Stimulated activated CD4-positive, alpha-beta T cell treated with anti-CD3 and anti-CD28 coated beads, TNF-alpha, amount 100 ng/mL, for 48 hours (primary cell): Measurements from ENCODE around the gene ACTN4.

ENCODE experiments used
- DNase-seq, 3 donors: peaks; one replicate each; pipeline ENCODE4 v3.0.0-alpha.2; 2020; ENCODE audit warnings: low read depth in 3 of 3

The ACTN4 gene

GRCh38 chr19:38661136-38661535 is 13.7 kb downstream of the ACTN4 start:
- DNase-seq = no peak

- no peak for DNase-seq
Measured at GRCh38 chr19:38661996-38662395, 14.5 kb downstream of the ACTN4 start.

DNA sequence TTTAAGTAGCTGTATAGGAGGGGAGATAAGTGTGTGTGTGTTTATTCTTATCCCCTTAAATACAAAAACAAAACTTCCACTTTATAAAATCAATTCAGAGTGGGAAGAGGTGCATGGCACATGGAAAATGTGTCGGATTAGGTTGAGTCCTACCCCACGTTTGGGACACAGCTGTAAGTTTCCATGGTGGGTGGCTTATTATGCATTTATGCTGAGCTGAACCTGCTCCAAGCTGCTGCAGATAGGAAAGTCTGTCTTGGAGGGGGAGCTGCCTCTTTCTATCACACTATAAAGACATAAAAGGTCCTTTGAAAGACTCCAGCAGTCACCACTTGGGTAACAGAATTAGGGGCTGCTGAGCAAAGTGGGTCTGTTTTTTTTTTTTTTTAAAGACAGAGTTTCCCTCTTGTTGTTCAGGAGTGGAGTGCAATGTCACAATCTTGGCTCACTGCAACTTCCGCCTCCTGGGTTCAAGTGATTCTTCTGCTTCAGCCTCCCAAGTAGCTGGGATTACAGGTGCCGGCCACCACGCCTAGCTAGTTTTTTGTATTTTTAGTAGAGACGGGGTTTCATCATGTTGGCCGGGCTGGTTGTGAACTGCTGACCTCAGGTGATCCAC is 15.2 kb downstream of the ACTN4 start:
- no peak for DNase-seq

- DNase-seq = no peak
Measured at GRCh38 chr19:38663156-38663651, 15.8 kb downstream of the ACTN4 start.

DNA sequence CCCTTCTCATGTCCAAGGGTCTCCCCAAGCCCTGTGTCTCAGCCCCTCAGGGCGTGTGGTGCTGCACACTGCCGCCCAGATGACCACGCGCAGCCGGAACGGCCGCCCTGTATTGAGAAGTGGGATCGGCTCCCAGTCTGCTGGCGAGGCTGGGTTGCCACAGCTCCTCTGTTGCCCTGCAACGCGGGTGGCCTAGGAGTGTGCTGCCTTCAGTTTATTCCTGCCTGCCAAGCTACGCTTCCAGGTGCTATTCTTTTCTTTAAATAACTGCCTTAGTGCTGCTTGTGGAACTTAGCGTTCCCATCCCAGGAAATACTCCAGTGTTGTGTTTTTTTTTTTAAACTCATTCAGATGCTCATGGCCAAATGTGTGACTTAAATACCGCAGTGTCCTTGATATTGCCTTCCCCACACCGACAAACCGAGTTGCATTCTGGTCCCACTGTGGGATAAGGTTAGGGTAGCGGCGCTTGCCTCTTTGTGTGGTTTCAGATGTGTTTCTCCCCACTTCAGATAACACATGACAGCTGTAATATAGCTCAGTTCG is 16.6 kb downstream of the ACTN4 start:
- DNase-seq = no peak

DNA sequence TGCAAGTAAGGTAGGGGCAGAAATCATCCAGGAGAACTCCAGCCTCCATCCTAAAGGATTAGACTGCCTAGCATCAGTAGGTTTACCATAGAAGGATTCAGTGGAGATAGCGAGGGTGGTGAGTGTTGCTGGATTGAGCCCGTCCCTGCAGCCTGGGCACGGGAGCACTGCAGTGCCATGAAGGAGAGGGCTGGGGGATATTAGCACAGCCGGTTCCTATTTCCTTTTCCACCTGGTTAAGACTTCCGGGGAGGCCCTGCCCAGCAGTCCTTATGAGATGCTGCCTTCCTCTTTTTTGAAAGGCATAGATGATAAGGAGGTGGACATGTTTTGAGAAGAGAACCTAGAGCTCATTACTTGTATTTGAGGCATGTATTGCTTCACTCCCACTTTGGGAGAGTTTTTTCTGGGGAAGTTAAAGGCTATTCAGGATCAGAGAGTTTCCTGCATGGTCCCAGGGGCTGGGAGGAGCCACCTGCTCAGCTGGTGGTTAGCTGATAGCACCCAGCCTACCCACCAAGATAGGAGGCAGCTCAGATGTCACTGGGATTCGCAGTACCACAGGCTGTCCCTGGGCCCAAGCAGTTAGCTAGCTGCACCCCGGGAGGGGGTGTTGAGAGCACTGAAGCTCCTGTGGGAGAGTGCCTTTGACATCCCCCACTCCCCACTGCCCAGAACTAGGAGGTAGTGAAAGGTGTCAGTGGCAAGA is 17.2 kb downstream of the ACTN4 start:
- DNase-seq = no peak

- no peak for DNase-seq
Measured at GRCh38 chr19:38665219-38665931, 17.9 kb downstream of the ACTN4 start.

DNA sequence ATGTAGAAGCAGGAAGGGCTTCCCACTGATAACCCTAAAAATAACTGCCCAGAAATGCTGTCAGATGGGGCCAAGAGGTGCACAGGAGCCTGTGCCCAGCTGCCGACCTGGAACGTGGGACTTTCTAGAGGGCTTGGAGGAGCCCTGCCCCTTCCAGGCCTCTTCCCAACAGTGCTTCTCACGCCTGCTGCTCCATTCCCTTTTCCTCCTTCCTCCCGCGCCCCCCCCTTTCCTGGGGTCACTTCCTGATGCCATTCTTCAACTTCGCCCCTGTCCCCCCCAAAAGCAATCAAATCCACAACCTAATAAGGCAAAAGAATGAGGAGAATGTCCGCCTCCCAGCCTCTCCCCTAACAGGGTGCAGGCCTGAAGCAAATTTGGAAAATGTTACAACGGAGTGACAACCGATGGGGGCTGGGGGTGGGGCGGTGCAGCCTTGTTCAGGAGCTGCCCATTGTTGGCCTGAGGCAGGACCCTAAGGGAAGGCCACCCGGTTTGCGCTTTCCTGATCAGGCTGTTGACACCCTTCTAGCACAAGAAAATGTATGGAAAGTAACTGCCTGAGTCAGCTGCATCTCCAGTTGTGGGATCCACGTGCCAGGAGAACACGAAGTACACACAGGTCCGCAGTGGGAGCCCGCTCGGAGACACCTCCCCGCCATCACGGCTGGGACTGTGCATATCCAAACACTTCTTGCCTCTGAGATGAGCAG is 18.7 kb downstream of the ACTN4 start:
- DNase-seq = no peak

GRCh38 chr19:38666663-38667511 is 19.4 kb downstream of the ACTN4 start:
- DNase-seq = no peak

DNA sequence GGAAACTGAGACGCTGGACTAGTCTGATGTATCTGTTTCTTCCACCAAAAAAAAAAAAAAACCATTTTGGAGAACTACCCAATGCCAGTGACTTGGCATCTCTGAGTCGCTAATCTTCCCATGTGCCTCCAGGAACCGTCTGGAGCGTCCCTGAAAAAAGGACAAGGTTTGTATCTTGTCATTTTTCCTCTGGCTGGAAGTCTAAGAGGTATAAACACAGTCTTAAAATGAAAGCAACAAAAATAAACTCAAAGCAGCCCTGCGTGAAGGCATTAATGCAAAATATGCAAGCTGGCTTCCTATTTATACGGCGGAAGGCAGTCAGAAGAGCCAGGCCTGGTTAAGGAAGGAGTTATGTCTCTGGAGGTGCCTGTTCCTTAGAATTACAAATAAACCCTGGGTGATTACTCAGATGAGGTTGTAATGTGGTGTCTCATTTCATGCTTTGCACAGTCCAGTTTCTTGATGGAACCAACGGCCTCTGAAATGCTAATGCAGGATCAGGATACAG is 20.3 kb downstream of the ACTN4 start:
- no peak for DNase-seq

- no peak for DNase-seq
Measured at GRCh38 chr19:38669552-38669951, 22.1 kb downstream of the ACTN4 start.

GRCh38 chr19:38670921-38671398 is 23.5 kb downstream of the ACTN4 start:
- DNase-seq = no peak

DNA sequence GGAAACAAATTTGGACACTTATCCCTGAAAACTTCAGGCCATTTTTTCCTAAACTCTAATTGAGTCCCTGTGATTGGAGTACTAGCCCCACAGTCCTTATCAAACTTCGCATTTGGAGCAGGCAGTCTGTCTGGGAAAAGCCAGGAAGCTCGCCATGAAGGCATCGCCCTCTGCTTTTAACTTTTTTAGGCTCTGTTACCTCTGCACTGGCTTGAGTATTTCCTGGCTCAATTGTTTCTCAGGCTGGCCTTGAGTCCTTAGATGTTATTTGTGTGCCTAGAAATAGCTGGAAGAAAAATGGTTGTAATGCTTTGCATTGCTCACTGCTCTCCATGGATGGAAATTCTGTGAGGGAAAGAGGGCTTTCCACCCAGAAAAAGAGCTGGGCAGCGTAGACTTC is 24.2 kb downstream of the ACTN4 start:
- no peak for DNase-seq

- DNase-seq = no peak
Measured at GRCh38 chr19:38673030-38673429, 25.6 kb downstream of the ACTN4 start.

DNA sequence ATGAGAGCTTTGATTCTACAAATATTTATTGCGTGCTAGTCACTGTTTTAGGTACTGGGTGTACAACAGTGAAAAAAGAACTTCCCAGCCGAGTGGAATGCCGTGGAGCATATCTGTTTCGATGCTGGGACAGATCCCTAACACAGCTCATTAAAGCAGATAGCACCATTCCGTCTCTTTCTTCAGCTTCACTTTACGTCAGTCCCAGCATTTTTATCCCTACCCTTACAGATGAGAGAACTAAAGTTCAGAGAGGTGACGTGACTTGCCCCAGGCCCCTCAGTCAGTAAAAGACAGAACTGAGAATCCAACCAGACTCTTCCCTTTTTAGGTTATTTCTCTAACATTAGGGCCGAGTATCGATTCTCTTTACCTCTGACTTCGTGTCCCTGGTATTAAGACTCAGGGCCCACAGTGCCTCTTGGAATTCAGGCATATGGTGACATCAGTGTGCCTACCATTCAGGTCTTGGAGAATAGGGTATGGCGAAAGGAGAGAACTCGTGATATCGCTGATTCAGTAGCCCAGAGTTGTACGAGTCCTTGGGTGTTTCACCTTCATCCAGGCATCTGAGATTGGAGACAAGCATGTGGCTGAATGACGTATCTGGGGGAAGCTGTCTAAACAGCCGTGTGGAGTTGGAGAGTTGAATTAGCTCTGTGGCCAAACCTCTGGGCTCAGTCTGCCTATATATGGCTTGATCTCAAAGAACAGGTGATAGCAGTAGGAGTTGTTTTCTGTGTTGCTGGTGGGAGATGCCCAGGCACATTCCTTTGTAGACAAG is 27.1 kb downstream of the ACTN4 start:
- no peak for DNase-seq

DNA sequence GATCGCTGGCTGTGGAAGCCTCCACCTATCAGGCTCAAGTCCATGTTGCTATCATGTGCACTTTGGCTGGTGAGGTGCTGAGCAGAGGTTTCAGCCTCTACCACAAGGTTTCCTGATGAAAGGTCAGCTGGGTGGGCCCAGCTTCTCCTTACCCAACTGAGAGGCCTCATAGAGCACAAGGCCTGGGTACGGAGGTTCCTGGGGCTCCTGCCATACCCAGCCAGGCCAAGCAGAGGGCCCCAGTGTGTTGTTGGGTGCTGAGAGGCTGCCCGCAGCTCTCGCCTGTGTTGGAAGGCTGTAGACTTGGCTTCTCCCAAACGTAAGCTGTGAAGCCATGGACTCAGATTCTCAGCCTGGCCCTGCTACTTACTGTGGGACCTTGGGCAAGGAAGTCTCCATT is 28.2 kb downstream of the ACTN4 start:
- no peak for DNase-seq

GRCh38 chr19:38676023-38676877 is 28.8 kb downstream of the ACTN4 start:
- no peak for DNase-seq

GRCh38 chr19:38676878-38677646 is 29.6 kb downstream of the ACTN4 start:
- no peak for DNase-seq
